ENCODE results near the gene TMEM250. TPM values are rescaled to one million over a fixed set of nuclear protein-coding genes. Genes with fewer than 3 reads are reported as not detected.

TMEM250 gene
- total RNA-seq, 2 donors from 2014 or later = 51.0 to 59.3 TPM

DNA sequence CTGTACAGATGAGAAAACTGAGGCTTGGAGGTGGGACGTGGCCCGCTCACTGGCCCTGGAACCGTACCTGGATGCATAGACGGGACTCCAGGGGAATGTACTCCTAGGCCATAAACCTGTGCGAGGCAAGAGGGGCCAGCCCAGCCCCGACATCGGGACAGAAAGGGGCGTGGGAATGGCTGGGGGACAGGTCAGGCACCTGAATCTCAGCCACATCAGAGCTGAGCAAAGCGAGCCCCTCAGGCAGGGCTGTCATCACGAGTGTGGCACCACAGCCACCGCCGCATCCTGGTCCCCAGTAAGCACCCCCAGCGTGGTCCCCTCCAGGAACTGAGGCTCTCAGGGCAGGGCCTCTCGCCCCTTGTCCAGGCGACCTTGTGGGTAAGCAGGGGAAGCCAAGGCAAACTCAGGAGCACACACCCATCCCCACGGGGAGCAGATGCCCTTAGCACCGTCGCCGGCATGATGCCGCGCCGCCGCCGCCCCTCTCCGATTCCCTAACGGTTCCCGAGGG, 40.1 kb downstream of the TMEM250 start:
- intact Hi-C loops (cut with DNase I, micrococcal nuclease) = no loop called here
- no peak for DNase-seq
- ATAC-seq = no peak

DNA sequence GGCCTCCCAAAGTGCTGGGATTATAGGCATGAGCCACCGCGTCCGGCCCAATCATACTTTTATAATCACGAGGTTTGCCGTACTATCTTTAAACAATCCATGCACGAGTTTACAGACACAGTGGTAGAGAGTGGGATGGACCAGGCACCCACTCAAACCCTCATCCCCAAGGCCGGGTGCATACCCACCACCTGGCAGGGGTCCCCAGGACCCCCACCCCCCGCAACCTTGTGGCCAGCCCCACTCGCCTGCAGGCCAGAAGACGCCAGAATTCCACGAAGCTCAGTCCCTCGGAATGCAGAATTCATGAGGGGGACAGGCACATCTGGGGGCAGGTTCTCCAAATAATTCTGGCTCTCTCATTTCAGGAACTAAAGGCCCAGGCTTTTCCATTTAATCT, 40.7 kb downstream of the TMEM250 start:
- no peak for DNase-seq
- intact Hi-C loops (cut with DNase I, micrococcal nuclease) = no loop called here
- no peak for ATAC-seq

- intact Hi-C loops (cut with DNase I, micrococcal nuclease) = no loop called here
- DNase-seq (no peak), ATAC-seq (no peak)
Measured at GRCh38 chr9:136077491-136077890, 41.2 kb downstream of the TMEM250 start.

GRCh38 chr9:136075881-136076678, 42.6 kb downstream of the TMEM250 start:
- no peak for ATAC-seq
- intact Hi-C loops (cut with DNase I, micrococcal nuclease) = no loop called here
- DNase-seq = no peak

DNA sequence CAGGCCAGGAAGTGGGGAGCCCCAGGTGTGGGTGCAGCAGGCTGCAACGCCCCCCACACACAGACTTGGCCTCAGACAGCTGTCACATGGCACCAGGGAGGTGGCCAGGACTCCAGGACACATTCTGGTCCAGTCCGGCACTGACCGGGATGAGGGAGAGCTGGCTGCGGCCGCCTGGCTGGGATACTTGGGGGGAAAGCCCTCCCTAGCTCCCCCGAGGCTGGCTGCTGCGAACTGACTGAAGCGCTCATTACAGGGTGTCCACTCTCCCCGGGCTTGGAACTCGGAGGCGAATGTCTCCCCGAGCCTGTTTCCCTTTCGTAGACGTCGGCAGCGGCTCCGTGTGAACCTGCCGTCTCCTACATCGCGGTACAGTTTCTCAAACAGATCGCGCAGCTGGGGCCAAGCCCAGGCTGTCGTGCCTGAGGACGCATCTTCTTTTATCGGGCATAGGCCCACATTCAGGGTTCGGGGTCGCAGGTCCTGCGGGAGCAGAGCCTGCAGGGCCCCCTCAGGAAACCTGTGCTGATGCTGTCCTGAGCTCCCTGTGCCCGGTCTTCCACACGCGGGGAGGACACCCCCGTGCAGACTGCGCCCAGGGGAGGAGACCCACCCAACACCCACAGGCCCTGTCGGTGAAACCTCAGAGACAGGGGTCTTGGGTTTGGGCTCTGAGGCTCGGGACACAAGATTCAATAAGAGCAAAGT, 43.4 kb downstream of the TMEM250 start:
- intact Hi-C loops (cut with DNase I, micrococcal nuclease) = no loop called here
- DNase-seq (no peak), ATAC-seq (no peak)

- intact Hi-C loops (cut with DNase I, micrococcal nuclease) = no loop called here
- ATAC-seq (no peak), DNase-seq (no peak)
Measured at GRCh38 chr9:136074706-136075105, 44.0 kb downstream of the TMEM250 start.

Other genes with a start within 250 kb of the TMEM250 start
- 10 to 100 TPM; 13.4 to 17.6 TPM for gene CAMSAP1, start 211.3 kb downstream of the TMEM250 start, total RNA-seq
- 10 to 100 TPM; 63.0 to 64.8 TPM for gene UBAC1, start 157.5 kb downstream of the TMEM250 start, total RNA-seq
- gene NACC2, start 23.6 kb downstream of the TMEM250 start, total RNA-seq = 10 to 100 TPM; 16.0 to 25.2 TPM
- not detected for gene LHX3, start 86.3 kb upstream of the TMEM250 start, total RNA-seq
- gene QSOX2, start 126.9 kb upstream of the TMEM250 start, total RNA-seq = 1 to 10 TPM; 6.1 to 7.4 TPM
- gene CCDC187, start 185.2 kb upstream of the TMEM250 start, total RNA-seq = under 1 TPM; 0.52 to 0.67 TPM
- gene GPSM1, start 208.7 kb upstream of the TMEM250 start, total RNA-seq = 1 to 10 TPM; 2.0 to 3.1 TPM
- gene DNLZ, start 244.9 kb upstream of the TMEM250 start, total RNA-seq = 10 to 100 TPM in 1 of 2 donors, 1 to 10 TPM in 1; 10.0 to 10.6 TPM